Vagina (tissue), 2 donors: ENCODE data around the gene SNX1.

Experiments
- CTCF ChIP-seq, 3 experiments: fragments of 450-650 bp in 2 of 3; fragments of 200-600 bp in 1 of 3; sonication (generic) in 1 of 3; IDR thresholded peaks; one replicate each; pipeline ENCODE4 v1.5.1; 2017 to 2019; ENCODE audit warnings: antibody characterized with exemption in 3 of 3, mild to moderate bottlenecking in 2 of 3, moderate library complexity in 2 of 3
- POLR2A ChIP-seq, 2 donors: fragments of 450-650 bp; IDR thresholded peaks; one replicate each; pipeline ENCODE4 v1.6.1; 2017; ENCODE audit warnings: antibody characterized with exemption in 2 of 2, mild to moderate bottlenecking in 2 of 2, moderate library complexity in 2 of 2
- POLR2AphosphoS5 ChIP-seq, 2 donors: sonication (generic); formaldehyde crosslinking; IDR thresholded peaks; one replicate each; pipeline ENCODE4 v1.9.0; 2017; ENCODE audit warnings: antibody characterized with exemption in 2 of 2, mild to moderate bottlenecking in 2 of 2, low read depth in 1 of 2; ENCODE audit not compliant: insufficient read depth in 1 of 2

GRCh38 chr15:64090527-64090926 is 5.3 kb upstream of the SNX1 start:
- no peak for TF ChIP-seq CTCF (IDR thresholded peaks at IDR 0.05)
- no peak for TF ChIP-seq POLR2A (IDR thresholded peaks at IDR 0.05)
- TF ChIP-seq POLR2AphosphoS5 (IDR thresholded peaks at IDR 0.05; ENCODE audit: insufficient read depth in 1 of 2, low read depth in 1 of 2), result no peak
